G401.6 (cell line): ENCODE results near the gene PLEKHA6.

ENCODE experiments used
- FAIRE-seq: peaks from 2 replicates; lab custom pipeline; 2012; peaks lifted over from hg19 to GRCh38; lab: Jason Lieb, UNC

PLEKHA6 gene

GRCh38 chr1:204207136-204207616 lies 152.6 kb downstream of the PLEKHA6 start:
- no peak for FAIRE-seq

GRCh38 chr1:204206121-204206520 lies 153.6 kb downstream of the PLEKHA6 start:
- FAIRE-seq: no peak

DNA sequence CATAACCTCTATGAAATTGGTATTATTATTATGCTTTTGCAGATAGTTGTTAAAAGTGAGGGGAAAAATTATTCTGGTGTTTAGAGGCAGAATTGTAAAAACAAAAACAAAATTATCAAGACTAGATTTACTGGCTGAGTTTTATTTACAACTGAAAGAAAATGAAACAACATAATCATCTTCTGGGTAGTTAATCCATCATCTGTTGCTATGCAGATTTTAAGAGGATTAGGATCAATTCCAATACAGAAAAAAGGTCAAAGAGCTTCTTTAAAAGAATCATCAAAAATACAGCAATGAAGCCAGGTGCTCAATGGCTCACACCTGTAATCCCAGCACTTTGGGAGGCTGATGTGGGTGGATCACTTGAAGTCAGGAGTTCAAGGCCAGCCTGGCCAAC lies 154.2 kb downstream of the PLEKHA6 start:
- no peak for FAIRE-seq

DNA sequence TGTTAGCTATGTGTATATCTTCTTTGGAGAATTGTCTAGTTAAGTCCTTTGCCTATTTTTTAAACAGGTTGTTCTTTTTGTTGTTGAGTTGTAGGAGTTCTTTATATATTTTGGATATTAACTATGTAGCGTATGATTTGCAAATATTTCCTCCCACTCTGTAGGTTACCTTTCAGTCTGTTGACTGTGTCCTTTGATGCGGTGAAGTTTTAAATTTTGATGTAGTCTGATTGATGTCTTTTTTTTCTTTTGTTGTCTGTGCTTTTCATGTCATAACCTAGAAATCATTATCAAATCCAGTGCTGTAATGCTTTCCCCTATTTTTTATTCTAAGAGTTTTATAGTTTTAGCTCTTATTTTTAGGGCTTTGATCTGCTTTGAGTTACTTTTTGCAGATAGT lies 154.8 kb downstream of the PLEKHA6 start:
- FAIRE-seq: no peak

GRCh38 chr1:204203206-204203767 lies 156.4 kb downstream of the PLEKHA6 start:
- FAIRE-seq: no peak

DNA sequence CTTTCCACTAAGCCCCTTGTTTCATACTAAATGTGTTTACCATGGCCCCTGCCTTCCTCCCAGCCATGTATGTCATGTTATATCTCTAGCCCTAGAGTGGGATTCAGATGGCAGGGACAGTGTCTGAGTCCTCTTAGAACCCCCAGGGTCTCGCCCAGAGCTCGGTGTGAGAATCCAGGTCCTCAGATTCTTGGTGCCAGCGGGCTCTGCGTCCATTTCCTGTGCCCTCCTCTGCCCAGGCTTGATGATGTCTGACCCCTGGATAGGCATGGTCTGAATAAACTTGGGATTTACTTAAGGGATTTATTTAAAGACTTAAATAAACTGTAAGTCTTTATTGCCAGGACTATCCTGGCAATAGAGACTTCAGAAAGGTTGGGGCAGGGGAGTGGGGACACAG lies 157.2 kb downstream of the PLEKHA6 start:
- no peak for FAIRE-seq

DNA sequence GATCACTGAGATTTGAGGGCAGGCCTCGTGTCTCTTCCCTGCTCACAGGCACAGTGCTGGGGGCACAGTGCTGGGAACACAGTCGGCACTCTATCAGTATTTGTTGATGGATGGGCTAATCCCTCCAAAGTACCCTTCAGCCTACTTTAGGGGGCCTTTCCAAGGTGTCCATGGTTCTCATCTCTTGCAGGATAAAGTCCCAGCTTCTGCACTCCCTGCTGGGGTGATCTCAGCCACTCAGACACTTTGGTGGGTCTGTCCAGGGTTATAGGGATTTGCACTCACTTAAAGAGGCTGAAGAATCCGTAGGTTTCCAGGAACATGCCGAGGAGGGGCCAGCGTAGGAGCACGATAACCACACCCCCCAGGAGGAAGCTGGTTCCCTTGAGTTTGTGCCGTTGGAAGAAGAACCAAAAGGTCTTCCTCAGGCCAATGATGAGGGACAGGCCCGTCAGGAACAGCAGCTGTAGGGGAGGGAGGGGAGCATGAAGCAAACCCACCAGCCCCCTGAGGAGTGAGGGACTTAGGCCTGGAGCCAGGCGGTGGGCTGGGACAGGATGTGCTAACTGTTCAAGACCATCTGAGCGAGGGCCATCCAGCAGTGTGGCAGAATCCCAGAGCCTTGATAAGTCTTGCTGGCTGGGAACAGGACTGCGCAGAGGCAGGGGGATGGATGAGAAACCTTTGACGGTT lies 158.2 kb downstream of the PLEKHA6 start:
- FAIRE-seq: no peak

DNA sequence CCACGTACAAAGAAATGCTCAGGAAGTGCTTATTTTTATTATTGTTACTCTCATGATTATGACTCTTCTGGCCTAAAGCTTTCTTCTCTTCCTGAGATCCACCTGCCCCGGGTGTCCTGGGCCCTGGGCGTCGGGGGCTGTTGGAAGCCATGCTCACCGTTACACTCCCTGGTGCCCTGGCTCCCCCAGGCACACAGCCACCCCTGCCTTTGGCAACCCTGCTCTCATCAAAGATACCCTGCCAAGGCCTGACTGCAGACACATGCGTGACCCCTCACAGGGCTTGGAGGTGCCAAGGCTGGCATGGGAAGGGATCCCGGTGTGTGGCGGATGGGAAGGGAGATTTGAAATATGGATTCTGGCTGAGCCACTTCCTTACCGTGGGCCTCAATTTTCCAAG lies 160.2 kb downstream of the PLEKHA6 start:
- no peak for FAIRE-seq

- FAIRE-seq: no peak
Observed at GRCh38 chr1:204198348-204199340, 161.1 kb downstream of the PLEKHA6 start.

DNA sequence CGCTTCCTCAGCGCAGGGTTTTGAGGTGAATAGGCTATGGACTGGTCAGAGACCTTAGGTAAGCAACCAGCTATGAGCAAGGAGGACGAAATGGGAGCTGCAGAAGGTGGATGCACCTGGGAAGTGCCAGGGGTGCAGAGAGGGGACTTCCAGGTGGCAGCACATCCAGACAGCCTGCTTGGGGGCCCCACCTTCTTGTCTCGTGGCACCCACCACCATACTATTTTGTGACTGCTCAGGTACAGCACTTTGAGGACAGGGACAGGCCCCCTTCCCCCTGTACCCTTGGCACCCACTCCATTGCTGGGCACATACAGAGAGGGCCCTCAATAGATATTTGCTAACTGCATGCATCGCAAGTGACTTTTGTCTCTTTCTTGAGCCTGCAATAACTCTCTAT lies 162.7 kb downstream of the PLEKHA6 start:
- no peak for FAIRE-seq

DNA sequence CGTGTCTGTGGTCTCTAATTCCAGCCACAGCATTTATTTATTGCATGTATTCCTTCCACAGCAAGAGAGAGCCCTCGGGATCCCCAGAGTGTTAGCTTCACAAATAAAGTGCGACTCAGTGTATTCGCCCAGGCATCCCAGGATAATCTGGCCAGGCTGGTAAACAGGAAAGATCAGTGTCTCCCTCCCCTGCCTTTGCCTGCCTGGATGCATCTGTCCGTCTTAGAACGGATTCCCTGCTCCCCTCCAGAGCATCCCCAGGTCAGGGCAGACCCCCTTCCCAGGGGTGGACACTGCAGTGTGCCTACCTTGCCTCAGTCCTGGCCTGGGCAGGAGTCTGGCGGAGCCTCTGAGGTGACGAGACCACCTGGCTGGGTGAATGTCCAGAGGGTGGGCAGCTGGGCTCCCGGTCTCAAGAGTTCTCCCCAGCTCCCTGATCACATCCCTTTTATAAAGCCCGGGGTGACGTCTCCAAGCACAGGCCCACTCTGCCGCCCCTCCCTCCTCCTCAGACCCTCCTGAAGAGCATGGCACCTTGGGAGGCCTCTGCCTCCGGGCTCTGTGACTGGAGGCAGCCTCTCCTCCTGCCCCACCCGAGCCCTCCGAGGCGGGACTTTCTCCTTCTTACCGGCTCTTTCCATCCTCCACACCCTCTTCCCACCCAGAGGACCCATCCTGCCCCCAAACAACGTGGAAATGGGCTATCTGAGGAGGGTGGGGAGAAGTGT lies 163.5 kb downstream of the PLEKHA6 start, which contains the start of gene KISS1:
TSS of gene KISS1 (minus strand) at position 424 of the 728 bp plus-strand sequence. CDS start 3,615 bp downstream, outside the sequence.
- FAIRE-seq: no peak

DNA sequence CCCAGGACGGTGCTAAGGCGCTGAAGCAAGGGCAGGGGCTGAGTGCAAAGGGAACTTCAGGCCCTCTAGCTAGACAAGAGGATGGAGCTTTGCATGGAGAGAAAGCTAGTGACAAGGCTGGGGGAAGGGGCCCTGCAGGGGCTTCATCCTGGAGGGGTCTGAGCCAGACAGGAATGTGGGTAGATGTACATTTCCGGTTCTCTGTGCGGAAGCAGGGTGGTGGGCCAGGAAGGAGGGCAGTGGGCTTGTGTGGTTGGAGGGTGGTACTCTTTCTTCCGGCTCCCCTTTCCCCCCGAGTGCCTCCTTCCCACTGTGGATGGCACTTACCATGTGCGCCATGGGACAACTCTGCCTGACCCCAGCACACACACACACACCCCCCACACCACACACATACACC lies 165.0 kb downstream of the PLEKHA6 start:
- no peak for FAIRE-seq

DNA sequence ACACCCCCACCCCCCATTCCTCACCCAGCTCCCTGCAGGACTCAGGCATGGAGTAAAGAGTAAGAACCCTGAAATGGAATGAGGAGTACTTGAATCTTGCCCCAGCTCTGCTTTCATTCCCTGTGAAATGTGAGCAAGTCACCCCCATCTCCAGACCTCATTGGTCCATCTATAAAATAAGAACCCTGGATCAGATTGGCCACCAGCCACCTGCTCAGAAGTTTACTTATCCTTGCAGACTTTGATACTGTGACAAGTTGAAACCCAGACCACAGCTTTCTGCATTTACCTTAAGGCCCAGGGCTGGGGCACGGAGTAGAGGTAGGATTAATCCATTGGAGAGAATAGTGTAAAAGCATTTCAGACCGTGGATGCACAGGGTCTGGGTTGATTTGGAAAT lies 165.6 kb downstream of the PLEKHA6 start:
- no peak for FAIRE-seq

- FAIRE-seq: no peak
Observed at GRCh38 chr1:204192589-204193352, 167.0 kb downstream of the PLEKHA6 start.

- FAIRE-seq: no peak
Observed at GRCh38 chr1:204192046-204192445, 167.7 kb downstream of the PLEKHA6 start.

GRCh38 chr1:204191456-204191855 lies 168.3 kb downstream of the PLEKHA6 start:
- FAIRE-seq: no peak

DNA sequence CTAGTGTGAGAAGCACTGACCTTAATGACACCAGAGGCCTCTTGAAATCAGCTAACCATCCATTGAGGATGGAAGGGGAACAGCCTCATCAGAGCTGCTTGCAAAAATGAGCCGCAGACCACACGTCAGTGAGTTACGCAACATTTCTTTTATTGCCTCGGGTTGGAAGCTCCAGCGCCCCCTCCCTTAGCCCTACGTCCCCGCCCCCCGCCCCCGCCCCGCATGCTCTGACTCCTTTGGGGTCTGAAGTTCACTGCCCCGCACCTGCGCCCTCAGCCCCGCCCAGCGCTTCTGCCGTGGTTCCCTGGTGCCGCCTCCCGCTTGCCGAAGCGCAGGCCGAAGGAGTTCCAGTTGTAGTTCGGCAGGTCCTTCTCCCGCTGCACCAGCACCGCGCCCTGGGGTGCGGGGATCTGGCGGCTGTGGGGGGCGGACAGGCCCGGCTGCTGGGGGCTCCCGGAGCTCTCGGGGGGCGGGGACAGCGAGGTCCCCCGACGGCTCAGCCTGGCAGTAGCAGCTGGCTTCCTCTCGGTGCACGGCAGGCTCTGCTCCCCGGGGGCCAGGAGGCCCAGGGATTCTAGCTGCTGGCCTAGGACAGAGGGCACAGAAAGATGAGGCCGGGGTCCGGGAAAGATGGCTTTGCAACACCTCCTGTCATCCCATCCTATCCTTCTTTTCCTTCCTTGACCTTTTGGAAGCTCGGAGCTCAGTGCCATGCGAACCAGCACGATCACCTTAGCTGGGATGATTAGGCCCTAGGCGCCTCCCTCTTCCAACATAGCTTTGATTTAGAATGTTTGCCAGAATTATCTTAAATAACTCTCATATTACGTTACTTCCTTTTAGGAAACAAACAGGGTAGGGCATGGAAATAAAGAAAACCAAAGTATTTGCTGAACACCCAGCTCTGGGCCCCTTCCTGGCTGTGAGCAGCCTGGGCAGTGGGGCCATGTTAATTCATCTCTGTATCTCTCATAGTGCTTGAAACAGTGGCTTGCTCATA lies 169.2 kb downstream of the PLEKHA6 start:
- FAIRE-seq: no peak

DNA sequence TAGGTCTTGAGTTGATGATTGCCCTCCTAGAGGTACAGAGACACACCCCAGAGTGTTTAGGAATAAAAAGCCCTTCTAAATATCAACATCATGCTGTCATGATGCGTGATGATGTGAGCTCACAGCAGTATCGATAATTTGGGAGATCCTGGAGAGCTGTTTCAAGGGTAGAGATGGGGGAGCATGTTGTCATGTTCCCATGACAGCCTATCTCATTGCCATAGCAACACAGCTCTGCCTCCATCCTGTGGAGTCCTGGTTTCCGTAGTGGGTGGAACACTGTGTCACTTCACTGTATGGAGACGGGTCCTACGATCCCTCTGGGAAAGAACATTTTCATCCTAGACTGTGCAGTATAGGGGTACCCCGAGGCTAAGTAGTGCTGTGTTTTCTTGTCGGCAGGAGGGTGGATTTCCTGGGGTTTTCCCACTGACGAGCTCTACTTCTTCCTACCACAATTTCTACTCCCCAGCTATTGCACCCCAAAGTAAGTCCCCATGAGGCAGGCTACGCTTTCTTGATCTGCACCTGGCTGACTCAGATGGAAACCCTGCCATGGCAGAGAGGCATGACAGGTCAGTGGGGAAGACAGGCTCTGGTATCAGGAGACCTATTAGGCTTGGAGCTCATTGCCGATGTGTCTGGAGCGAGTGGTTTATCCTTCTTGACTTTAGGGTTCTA lies 170.6 kb downstream of the PLEKHA6 start:
- no peak for FAIRE-seq

GRCh38 chr1:204186597-204186996 lies 173.1 kb downstream of the PLEKHA6 start:
- FAIRE-seq: no peak
